HL-60 (cell line): ENCODE data around the gene PHKA1.

Experiments used
- DNase-seq, 2 experiments: peaks; one replicate each; pipeline ENCODE4 v3.0.0-alpha.2; 2010 to 2020; ENCODE audit warnings: low read depth in 1 of 2, low spot score in 1 of 2
- H3K27ac ChIP-seq: fragments of 250-450 bp; sonication (Bioruptor Pico); replicated peaks from 2 replicates; pipeline ENCODE4 v1.5.1; 2020; ENCODE audit warnings: mild to moderate bottlenecking, moderate library complexity
- H3K27me3 ChIP-seq: fragments of 250-450 bp; sonication (Bioruptor Pico); 2 replicates; pipeline ENCODE4 v1.5.1; 2021; ENCODE audit warnings: mild to moderate bottlenecking, moderate library complexity; ENCODE audit not compliant: insufficient read depth, poor library complexity, severe bottlenecking
- H3K4me3 ChIP-seq: replicated peaks from 2 replicates; pipeline ENCODE4 v1.5.1; 2011; ENCODE audit warnings: mild to moderate bottlenecking, control low read depth, low read length; ENCODE audit not compliant: insufficient read depth
- CTCF ChIP-seq: IDR thresholded peaks from one replicate; pipeline ENCODE4 v1.5.1; 2011; ENCODE audit warnings: low read length, control low read depth, inconsistent platforms; ENCODE audit not compliant: insufficient read depth
- GABPA ChIP-seq: IDR thresholded peaks from 2 replicates; pipeline ENCODE4 v1.6.1; 2012; ENCODE audit warnings: low read depth
- POLR2AphosphoS5 ChIP-seq: IDR thresholded peaks from 2 replicates; pipeline ENCODE4 v1.6.1; 2012; ENCODE audit warnings: low read depth
- REST ChIP-seq: IDR thresholded peaks from 2 replicates; pipeline ENCODE4 v1.6.1; 2012; ENCODE audit warnings: low read depth; ENCODE audit not compliant: insufficient replicate concordance
- SPI1 ChIP-seq: IDR thresholded peaks from 2 replicates; pipeline ENCODE4 v1.6.1; 2012; ENCODE audit warnings: low read depth, mild to moderate bottlenecking, borderline replicate concordance

The PHKA1 gene

GRCh38 chrX:72713130-72713529, 976 bp downstream of the PHKA1 start:
- H3K4me3 ChIP-seq, result no peak overlapping the region
- DNase-seq, result no peak
- no peak overlapping the region for H3K27ac ChIP-seq
- no peaks in the 10 kb centered on the region for H3K27me3 ChIP-seq
- no peak for TF ChIP-seq CTCF
- no peak for TF ChIP-seq GABPA
- TF ChIP-seq REST, result no peak
- TF ChIP-seq SPI1, result no peak
- TF ChIP-seq POLR2AphosphoS5, result no peak

GRCh38 chrX:72712094-72712755, 1.9 kb downstream of the PHKA1 start:
- no peak overlapping the region for H3K4me3 ChIP-seq
- no peak for TF ChIP-seq POLR2AphosphoS5
- TF ChIP-seq GABPA, result no peak
- no peak for TF ChIP-seq SPI1
- no peak for TF ChIP-seq CTCF
- no peak for TF ChIP-seq REST

GRCh38 chrX:72705814-72706213, 8.3 kb downstream of the PHKA1 start:
- Histone ChIP-seq H3K4me3 (no peak overlapping the region), H3K27me3 (no peaks in the 10 kb centered on the region), H3K27ac (no peak overlapping the region)
- no peak for DNase-seq
- TF ChIP-seq POLR2AphosphoS5 (no peak), GABPA (no peak), REST (no peak)

More at GRCh38 chrX:72712094-72712755, 1.9 kb downstream of the PHKA1 start:
- H3K27me3 ChIP-seq, result no peaks in the 10 kb centered on the region
- H3K27ac ChIP-seq, result no peak overlapping the region
- DNase-seq, result no peak
